Activated T-cell treated with anti-CD3 and anti-CD28 coated beads for 4 hours (primary cell): ENCODE data around the gene TMTC2.

Source experiments
- DNase-seq: peaks from one replicate; pipeline ENCODE4 v3.0.0-alpha.2; 2020

Gene TMTC2

GRCh38 chr12:83036847-83037246 is 350.1 kb downstream of the TMTC2 start:
- DNase-seq = no peak

- no peak for DNase-seq
Observed at GRCh38 chr12:83039413-83039812, 352.7 kb downstream of the TMTC2 start.

GRCh38 chr12:83040339-83040738 is 353.6 kb downstream of the TMTC2 start:
- no peak for DNase-seq

GRCh38 chr12:83040991-83041390 is 354.3 kb downstream of the TMTC2 start:
- DNase-seq = no peak

GRCh38 chr12:83042441-83043200 is 355.9 kb downstream of the TMTC2 start:
- no peak for DNase-seq

- no peak for DNase-seq
Observed at GRCh38 chr12:83044736-83045135, 358.0 kb downstream of the TMTC2 start.

GRCh38 chr12:83046019-83046418 is 359.3 kb downstream of the TMTC2 start:
- DNase-seq = no peak

- no peak for DNase-seq
Observed at GRCh38 chr12:83049306-83049705, 362.6 kb downstream of the TMTC2 start.

- no peak for DNase-seq
Observed at GRCh38 chr12:83052890-83053541, 366.3 kb downstream of the TMTC2 start.

GRCh38 chr12:83057436-83057835 is 370.7 kb downstream of the TMTC2 start:
- DNase-seq = no peak

GRCh38 chr12:83059107-83059506 is 372.4 kb downstream of the TMTC2 start:
- no peak for DNase-seq

- DNase-seq = no peak
Observed at GRCh38 chr12:83065562-83065961, 378.9 kb downstream of the TMTC2 start.

- DNase-seq = no peak
Observed at GRCh38 chr12:83067981-83068380, 381.3 kb downstream of the TMTC2 start.

- no peak for DNase-seq
Observed at GRCh38 chr12:83074358-83074894, 387.7 kb downstream of the TMTC2 start.

- no peak for DNase-seq
Observed at GRCh38 chr12:83075471-83075870, 388.8 kb downstream of the TMTC2 start.

- no peak for DNase-seq
Observed at GRCh38 chr12:83077041-83077440, 390.3 kb downstream of the TMTC2 start.

GRCh38 chr12:83082690-83083276 is 396.1 kb downstream of the TMTC2 start:
- no peak for DNase-seq

GRCh38 chr12:83083616-83084015 is 396.9 kb downstream of the TMTC2 start:
- no peak for DNase-seq

- DNase-seq = no peak
Observed at GRCh38 chr12:83084516-83085234, 398.0 kb downstream of the TMTC2 start.

- no peak for DNase-seq
Observed at GRCh38 chr12:83086023-83086422, 399.3 kb downstream of the TMTC2 start.

GRCh38 chr12:83089575-83089974 is 402.9 kb downstream of the TMTC2 start:
- no peak for DNase-seq

- DNase-seq = no peak
Observed at GRCh38 chr12:83092129-83092528, 405.4 kb downstream of the TMTC2 start.

- no peak for DNase-seq
Observed at GRCh38 chr12:83092606-83093005, 405.9 kb downstream of the TMTC2 start.
